ENCODE results near the gene ABCF1.

The ABCF1 gene

GRCh38 chr6:30557683-30557981 is 13.6 kb upstream of the ABCF1 start:
- DNase-seq (ENCODE audit: low read depth in 2 of 2), result peak in 1 of 2 donors; percentile 57

- DNase-seq (ENCODE audit: low read depth in 2 of 2), result no peak
These were observed 10.3 kb upstream of the ABCF1 start for GRCh38 chr6:30560930-30561329.

- DNase-seq (ENCODE audit: low read depth in 2 of 2), result no peak
These were observed 8.5 kb upstream of the ABCF1 start for GRCh38 chr6:30562470-30563425.

- no peak for DNase-seq (ENCODE audit: low read depth in 2 of 2)
These were observed 7.1 kb upstream of the ABCF1 start for GRCh38 chr6:30564114-30564513.

- DNase-seq (ENCODE audit: low read depth in 2 of 2), result no peak
These were observed 5.5 kb upstream of the ABCF1 start for GRCh38 chr6:30565772-30566171.

- peak in 1 of 2 donors; percentile 37 for DNase-seq (ENCODE audit: low read depth in 2 of 2)
These were observed 3.0 kb upstream of the ABCF1 start for GRCh38 chr6:30568245-30568644.

- DNase-seq (ENCODE audit: low read depth in 2 of 2), result no peak
These were observed 979 bp upstream of the ABCF1 start for GRCh38 chr6:30570263-30570662.

- DNase-seq (ENCODE audit: low read depth in 2 of 2), result no peak
These were observed 535 bp upstream of the ABCF1 start for GRCh38 chr6:30570740-30571074.

GRCh38 chr6:30571762-30572082 is 480 bp downstream of the ABCF1 start:
- no peak for DNase-seq (ENCODE audit: low read depth in 2 of 2)

- no peak for DNase-seq (ENCODE audit: low read depth in 2 of 2)
These were observed 906 bp downstream of the ABCF1 start for GRCh38 chr6:30572148-30572547.

- DNase-seq (ENCODE audit: low read depth in 2 of 2), result no peak
These were observed 1.9 kb downstream of the ABCF1 start for GRCh38 chr6:30573113-30573512.

GRCh38 chr6:30578051-30578450 is 6.8 kb downstream of the ABCF1 start:
- DNase-seq (ENCODE audit: low read depth in 2 of 2), result no peak

- no peak for DNase-seq (ENCODE audit: low read depth in 2 of 2)
These were observed 12.7 kb downstream of the ABCF1 start for GRCh38 chr6:30583921-30584320.

GRCh38 chr6:30589754-30590358 is 18.6 kb downstream of the ABCF1 start:
- no peak for DNase-seq (ENCODE audit: low read depth in 2 of 2)

- DNase-seq (ENCODE audit: low read depth in 2 of 2), result no peak
These were observed 19.3 kb downstream of the ABCF1 start for GRCh38 chr6:30590509-30590908.

- no peak for DNase-seq (ENCODE audit: low read depth in 2 of 2)
These were observed 19.8 kb downstream of the ABCF1 start for GRCh38 chr6:30591008-30591407.

GRCh38 chr6:30592287-30592686 is 21.0 kb downstream of the ABCF1 start:
- no peak for DNase-seq (ENCODE audit: low read depth in 2 of 2)

GRCh38 chr6:30597315-30598144 is 26.3 kb downstream of the ABCF1 start:
- DNase-seq (ENCODE audit: low read depth in 2 of 2), result peak; percentile 69 to 76

GRCh38 chr6:30598912-30599624 is 27.8 kb downstream of the ABCF1 start:
- DNase-seq (ENCODE audit: low read depth in 2 of 2), result no peak

GRCh38 chr6:30599625-30600324 is 28.5 kb downstream of the ABCF1 start:
- no peak for DNase-seq (ENCODE audit: low read depth in 2 of 2)

GRCh38 chr6:30600451-30600961 is 29.3 kb downstream of the ABCF1 start:
- DNase-seq (ENCODE audit: low read depth in 2 of 2), result no peak

Data from stimulated activated CD4-positive, alpha-beta T cell treated with anti-CD3 and anti-CD28 coated beads, Interleukin-1b, Interleukin-23, amount 100 ng/mL, for 4 hours (primary cell).